ENCODE results near the gene THAP4. TPM values are rescaled to one million over a fixed set of nuclear protein-coding genes. Genes with fewer than 3 reads are reported as not detected.

THAP4 gene
- total and polyA plus RNA-seq, 8 donors, result 36.3 to 48.4 (median 42.2) TPM

DNA sequence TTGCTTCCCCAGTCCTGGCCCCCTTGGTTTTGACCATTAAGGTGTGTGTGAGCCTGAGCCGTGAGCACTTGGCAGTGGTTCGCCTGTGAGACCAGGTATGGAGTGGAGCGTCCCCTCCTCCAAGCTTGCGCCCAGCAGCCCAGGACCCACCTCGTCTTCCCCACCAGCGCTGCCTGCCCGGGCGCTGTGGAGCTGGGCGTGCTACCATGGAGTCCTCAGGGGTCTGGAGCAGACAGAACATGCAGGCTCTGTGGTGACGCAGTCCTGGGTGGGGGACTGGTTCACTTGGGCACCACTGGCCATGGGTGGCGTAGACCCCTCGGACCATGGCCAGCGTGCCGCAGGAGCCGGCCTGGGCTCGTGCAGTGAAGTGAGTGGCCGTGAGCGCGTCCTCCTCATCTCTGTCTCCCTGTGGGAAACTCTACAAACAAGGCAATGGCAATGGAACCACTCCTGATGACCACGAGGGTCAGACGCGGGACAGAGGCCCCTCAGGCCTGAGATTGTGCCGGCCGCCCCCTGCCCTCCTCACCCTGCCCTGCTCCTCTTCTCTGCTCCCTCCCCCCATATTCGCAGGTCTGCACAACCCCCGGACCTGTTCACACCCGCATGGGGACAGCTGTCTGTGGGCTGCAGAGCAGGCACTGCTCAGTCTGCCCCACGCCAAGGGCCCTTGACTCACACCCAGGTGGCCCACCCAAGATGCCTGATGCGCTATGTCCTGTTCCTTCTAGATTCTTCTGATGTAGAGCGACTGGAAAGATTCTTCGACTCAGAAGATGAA is 34.7 kb upstream of the THAP4 start:
- Histone ChIP-seq H3K9me3 (no peaks in the 10 kb centered on the region), H3K4me1 (no peaks in the 10 kb centered on the region), H3K4me3 (no peak overlapping the region), H3K36me3 (peaks cover 0 to 93% of the 10 kb centered on the region in 2 donors), H3K27ac (no peak overlapping the region), H3K27me3 (no peaks in the 10 kb centered on the region)
- DNase-seq (peak in 1 of 4 donors; percentile 53), ATAC-seq (no peak)
- intact Hi-C loops (cut with DNase I), result no loop called here
- no peak for TF ChIP-seq CTCF (IDR thresholded peaks at IDR 0.05)

DNA sequence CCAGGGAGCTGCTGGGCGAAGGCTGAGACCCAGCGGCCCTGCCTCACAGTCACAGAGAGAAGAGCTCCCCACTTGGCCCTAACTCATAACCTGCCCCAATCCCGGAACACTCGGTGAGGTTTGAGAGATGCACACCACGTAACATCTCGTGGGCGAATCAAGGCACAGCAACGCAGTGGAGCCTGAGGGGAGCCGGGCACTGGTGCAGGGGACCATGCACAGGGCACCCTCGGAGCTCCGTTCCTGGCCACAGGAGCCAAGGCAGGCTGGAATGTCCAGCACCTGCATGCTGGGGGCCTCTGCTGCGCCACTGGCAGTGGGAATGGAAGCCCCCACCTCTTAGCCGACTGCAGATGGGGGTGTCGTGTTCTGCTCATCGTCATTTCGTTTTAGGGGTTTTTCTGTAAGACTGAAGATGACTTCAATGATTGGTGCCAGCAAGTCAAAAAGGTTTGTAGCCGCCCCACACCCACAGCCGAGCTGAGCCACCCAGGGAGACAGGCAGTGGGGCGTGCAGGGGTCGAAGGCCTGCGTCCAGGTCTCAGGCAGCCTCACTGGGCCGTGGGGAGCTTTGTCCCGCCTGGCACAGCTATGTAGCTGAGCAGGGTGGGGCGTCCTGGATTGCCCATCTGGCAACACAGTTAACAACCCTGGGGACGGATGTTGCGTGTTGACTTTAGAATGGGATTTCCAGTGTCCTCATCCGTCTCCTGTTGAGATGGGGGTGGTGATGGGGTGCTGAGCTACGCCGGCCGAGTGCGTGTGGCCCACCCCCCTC is 33.6 kb upstream of the THAP4 start:
- DNase-seq, result peak in 1 of 4 donors; percentile 69
- no peak overlapping the region for H3K4me3 ChIP-seq

GRCh38 chr2:241668839-241669238 is 31.9 kb upstream of the THAP4 start:
- intact Hi-C loops (cut with DNase I), result no loop called here
- DNase-seq, result peak in 1 of 4 donors; percentile 41
- no peak for TF ChIP-seq CTCF (IDR thresholded peaks at IDR 0.05)
- H3K4me1 ChIP-seq, result no peaks in the 10 kb centered on the region
- no peaks in the 10 kb centered on the region for H3K27me3 ChIP-seq
- ATAC-seq, result no peak
- H3K36me3 ChIP-seq, result peaks cover 0 to 74% of the 10 kb centered on the region in 2 donors
- H3K4me3 ChIP-seq, result no peak overlapping the region
- H3K9me3 ChIP-seq, result no peaks in the 10 kb centered on the region
- H3K27ac ChIP-seq, result no peak overlapping the region

More for the DNA sequence above, 33.6 kb upstream of the THAP4 start:
- Histone ChIP-seq H3K9me3 (no peaks in the 10 kb centered on the region), H3K36me3 (peaks cover 0 to 89% of the 10 kb centered on the region in 2 donors), H3K27ac (no peak overlapping the region), H3K4me1 (no peaks in the 10 kb centered on the region), H3K27me3 (no peaks in the 10 kb centered on the region)
- ATAC-seq, result no peak
- intact Hi-C loops (cut with DNase I), result no loop called here
- TF ChIP-seq CTCF (IDR thresholded peaks at IDR 0.05), result no peak

GRCh38 chr2:241668354-241668753 is 31.4 kb upstream of the THAP4 start:
- H3K27ac ChIP-seq, result no peak overlapping the region
- no peak overlapping the region for H3K4me3 ChIP-seq
- H3K27me3 ChIP-seq, result no peaks in the 10 kb centered on the region
- ATAC-seq (no peak), DNase-seq (peak in 1 of 4 donors; percentile 63)
- intact Hi-C loops (cut with DNase I), result no loop called here
- no peaks in the 10 kb centered on the region for H3K9me3 ChIP-seq
- no peaks in the 10 kb centered on the region for H3K4me1 ChIP-seq
- no peak for TF ChIP-seq CTCF (IDR thresholded peaks at IDR 0.05)
- H3K36me3 ChIP-seq, result peaks cover 0 to 73% of the 10 kb centered on the region in 2 donors
